H1 (cell line): ENCODE results near the gene CMIP. TPM values are rescaled to one million over a fixed set of nuclear protein-coding genes. Genes with fewer than 3 reads are reported as not detected.

ENCODE experiments used
- CTCF ChIA-PET: fragments of 300-600 bp; sonication (Branson Sonifier 250); formaldehyde crosslinking; loops from one replicate; lab custom pipeline; 2021; ENCODE audit not compliant: partially characterized antibody; lab: Charles Lee
- POLR2A ChIA-PET: fragments of 300-600 bp; sonication (Branson Sonifier 250); formaldehyde crosslinking; loops from one replicate; lab custom pipeline; 2021; ENCODE audit warnings: inconsistent platforms; ENCODE audit not compliant: partially characterized antibody; lab: Charles Lee
- DNase-seq, 2 experiments: peaks; one replicate each; pipeline versions ENCODE4 v3.0.0 to v3.0.0-alpha.2; 2010 to 2022; ENCODE audit warnings: low spot score in 2 of 2, low read depth in 1 of 2, mixed read lengths in 1 of 2
- FAIRE-seq: peaks from 2 replicates; lab custom pipeline; 2011; peaks lifted over from hg19 to GRCh38; lab: Jason Lieb, UNC
- H2AFZ ChIP-seq: 2 replicates; pipeline ENCODE4 v1.8.1; 2012; ENCODE audit warnings: low read length, inconsistent platforms
- H2AK5ac ChIP-seq: 2 replicates; pipeline ENCODE4 v1.6.1; 2013; ENCODE audit warnings: low read depth, low read length
- H2BK120ac ChIP-seq: replicated peaks from 2 replicates; pipeline ENCODE3; 2013; ENCODE audit warnings: low read depth, low read length, inconsistent platforms
- H2BK12ac ChIP-seq: 2 replicates; pipeline ENCODE4 v1.6.1; 2013; ENCODE audit warnings: low read depth, low read length
- H2BK15ac ChIP-seq: 2 replicates; pipeline ENCODE4 v1.6.1; 2013; ENCODE audit warnings: low read length
- H2BK20ac ChIP-seq: 2 replicates; pipeline ENCODE4 v1.6.1; 2013; ENCODE audit warnings: low read length
- H2BK5ac ChIP-seq: 2 replicates; pipeline ENCODE4 v1.6.1; 2013; ENCODE audit warnings: low read depth, low read length
- H3K14ac ChIP-seq: 2 replicates; pipeline ENCODE4 v1.6.1; 2013; ENCODE audit warnings: inconsistent platforms; ENCODE audit not compliant: insufficient read length
- H3K18ac ChIP-seq: 2 replicates; pipeline ENCODE4 v1.6.1; 2013; ENCODE audit warnings: low read length; ENCODE audit errors: extremely low read depth
- H3K23ac ChIP-seq: 2 replicates; pipeline ENCODE4 v1.6.1; 2013; ENCODE audit warnings: inconsistent platforms; ENCODE audit not compliant: insufficient read length
- H3K23me2 ChIP-seq: 2 replicates; pipeline ENCODE4 v1.6.1; 2013; ENCODE audit warnings: low read depth, low read length
- H3K27ac ChIP-seq: 2 replicates; pipeline ENCODE4 v1.6.1; 2011; ENCODE audit warnings: low read depth, low read length, inconsistent platforms
- H3K27me3 ChIP-seq, 4 experiments: replicated peaks in 1 of 4; 1 replicate in 1 of 4; 2 replicates in 3 of 4; pipeline versions ENCODE4 v1.6.1 to v1.8.1; 2011 to 2013; ENCODE audit warnings: low read length in 3 of 4, mild to moderate bottlenecking in 3 of 4, inconsistent platforms in 2 of 4, mixed read lengths in 2 of 4, moderate library complexity in 1 of 4; ENCODE audit not compliant: control insufficient read depth in 3 of 4, insufficient read depth in 3 of 4; ENCODE audit errors: extremely low read depth in 1 of 4
- H3K36me3 ChIP-seq, 4 experiments: 2 replicates each; pipeline versions ENCODE4 v1.6.1 to v1.8.1; 2011 to 2013; ENCODE audit warnings: mild to moderate bottlenecking in 4 of 4, low read length in 3 of 4, moderate library complexity in 2 of 4, control low read depth in 1 of 4, inconsistent platforms in 1 of 4; ENCODE audit not compliant: insufficient read depth in 4 of 4, control insufficient read depth in 2 of 4
- H3K4ac ChIP-seq: replicated peaks from 2 replicates; pipeline ENCODE3; 2013; ENCODE audit warnings: low read length, low read depth, mixed read lengths, inconsistent platforms; ENCODE audit not compliant: insufficient read length
- H3K4me1 ChIP-seq, 4 experiments: replicated peaks in 1 of 4; 1 replicate in 1 of 4; 2 replicates in 3 of 4; pipeline versions ENCODE4 v1.6.1 to v1.8.1; 2011 to 2013; ENCODE audit warnings: low read length in 3 of 4, inconsistent platforms in 2 of 4, mixed read lengths in 1 of 4; ENCODE audit not compliant: insufficient read depth in 4 of 4, control insufficient read depth in 3 of 4
- H3K4me2 ChIP-seq, 2 experiments: 2 replicates each; pipeline versions ENCODE4 v1.6.1 to v1.8.1; 2011 to 2013; ENCODE audit warnings: low read depth in 2 of 2, low read length in 2 of 2, control low read depth in 1 of 2, inconsistent platforms in 1 of 2, mild to moderate bottlenecking in 1 of 2; ENCODE audit not compliant: insufficient read depth in 1 of 2
- H3K4me3 ChIP-seq, 4 experiments: fragments of 200-600, 300-600 bp in 1 of 4; sonication (generic), shearing (Covaris generic), sonication (Bioruptor Twin) in 1 of 4; 2 replicates each; pipeline versions ENCODE4 v1.5.1 to v1.8.1; 2011 to 2016; ENCODE audit warnings: low read length in 4 of 4, low read depth in 3 of 4, control low read depth in 2 of 4, inconsistent platforms in 2 of 4, mild to moderate bottlenecking in 2 of 4, mixed read lengths in 1 of 4, moderate library complexity in 1 of 4; ENCODE audit not compliant: insufficient read depth in 2 of 4; ENCODE audit errors: extremely low read depth in 1 of 4
- H3K56ac ChIP-seq: replicated peaks from 2 replicates; pipeline ENCODE3; 2013; ENCODE audit warnings: low read depth, mild to moderate bottlenecking, mixed read lengths, low read length, inconsistent platforms; ENCODE audit not compliant: insufficient read length
- H3K79me1 ChIP-seq: 2 replicates; pipeline ENCODE4 v1.6.1; 2013; ENCODE audit warnings: low read depth, low read length, control low read depth
- H3K79me2 ChIP-seq, 2 experiments: 2 replicates each; pipeline versions ENCODE4 v1.6.1 to v1.8.1; 2012 to 2013; ENCODE audit warnings: low read length in 2 of 2, mild to moderate bottlenecking in 2 of 2, inconsistent platforms in 1 of 2; ENCODE audit not compliant: insufficient read depth in 2 of 2, control insufficient read depth in 1 of 2
- H3K9ac ChIP-seq, 4 experiments: replicated peaks in 1 of 4; 1 replicate in 1 of 4; 2 replicates in 3 of 4; pipeline versions ENCODE4 v1.6.1 to v1.8.1; 2011 to 2013; ENCODE audit warnings: low read depth in 3 of 4, low read length in 3 of 4, control low read depth in 2 of 4, mild to moderate bottlenecking in 2 of 4, moderate library complexity in 2 of 4, inconsistent platforms in 1 of 4; ENCODE audit errors: extremely low read depth in 1 of 4
- H3K9me3 ChIP-seq, 2 experiments: 2 replicates each; pipeline versions ENCODE4 v1.6.1 to v1.8.1; 2012 to 2013; ENCODE audit warnings: mild to moderate bottlenecking in 2 of 2, moderate library complexity in 2 of 2, control low read depth in 1 of 2, inconsistent platforms in 1 of 2, low read depth in 1 of 2, low read length in 1 of 2, mixed read lengths in 1 of 2; ENCODE audit not compliant: insufficient read depth in 2 of 2
- H4K20me1 ChIP-seq, 2 experiments: replicated peaks in 1 of 2; 2 replicates each; pipeline versions ENCODE3 to v1.8.1; 2011 to 2013; ENCODE audit warnings: inconsistent platforms in 2 of 2, low read length in 2 of 2, mild to moderate bottlenecking in 1 of 2; ENCODE audit not compliant: insufficient read depth in 2 of 2, control insufficient read depth in 1 of 2
- H4K5ac ChIP-seq: 2 replicates; pipeline ENCODE4 v1.6.1; 2013; ENCODE audit warnings: low read length, low read depth, mixed read lengths, inconsistent platforms; ENCODE audit not compliant: insufficient read length
- H4K8ac ChIP-seq: 2 replicates; pipeline ENCODE4 v1.8.0; 2013; ENCODE audit warnings: mild to moderate bottlenecking, moderate library complexity, low read length, inconsistent platforms; ENCODE audit not compliant: insufficient read depth; ENCODE audit errors: extremely low read depth
- H4K91ac ChIP-seq: replicated peaks from 2 replicates; pipeline ENCODE3; 2013; ENCODE audit warnings: low read length, mixed read lengths, inconsistent platforms; ENCODE audit not compliant: insufficient read length
- ATF2 ChIP-seq: IDR thresholded peaks from 2 replicates; pipeline ENCODE4 v1.6.1; 2012; ENCODE audit warnings: low read length, inconsistent platforms
- CHD1 ChIP-seq: IDR thresholded peaks from 2 replicates; pipeline ENCODE4 v1.6.1; 2012; ENCODE audit warnings: low read depth, low read length, improper control_type of control experiment
- CHD2 ChIP-seq: IDR thresholded peaks from 2 replicates; pipeline ENCODE4 v1.6.1; 2012; ENCODE audit warnings: low read length, improper control_type of control experiment
- CTCF ChIP-seq, 3 experiments: IDR thresholded peaks; 1 replicate in 2 of 3; 2 replicates in 1 of 3; pipeline versions ENCODE4 v1.5.1 to v1.6.1; 2011; ENCODE audit warnings: low read length in 3 of 3, mild to moderate bottlenecking in 3 of 3, inconsistent platforms in 2 of 3, low read depth in 1 of 3, moderate library complexity in 1 of 3; ENCODE audit not compliant: insufficient read depth in 1 of 3; ENCODE audit errors: control extremely low read depth in 1 of 3
- NRF1 ChIP-seq: IDR thresholded peaks from 2 replicates; pipeline ENCODE4 v1.6.1; 2011; ENCODE audit warnings: mild to moderate bottlenecking, low read depth, low read length, improper control_type of control experiment
- RFX5 ChIP-seq: IDR thresholded peaks from 2 replicates; pipeline ENCODE4 v1.6.1; 2011; ENCODE audit warnings: low read depth, low read length, improper control_type of control experiment, borderline replicate concordance
- WGBS, 2 experiments: shearing (Covaris generic) in 1 of 2; methylation state at CpG; one replicate each; pipeline versions ENCODE4 v1.1.6 to v1.1.7; 2013 to 2015; ENCODE audit warnings: low lambda C conversion rate in 2 of 2, mixed read lengths in 2 of 2, inconsistent platforms in 1 of 2, low coverage in 1 of 2, missing lambda C conversion rate in 1 of 2; ENCODE audit not compliant: insufficient replicate concordance in 2 of 2, insufficient coverage in 1 of 2, insufficient read length in 1 of 2; ENCODE audit errors: extremely low coverage in 1 of 2, missing lambda C conversion rate in 1 of 2; 5-methylcytosine and 5-hydroxymethylcytosine counted together
- polyA plus RNA-seq, 7 experiments: library from polyadenylated mRNA; depleted of rRNA in 3 of 7; stranded (reverse) in 5 of 7; unstranded in 2 of 7; fragments of >200 nt in 5 of 7; fragments of 200-250 nt in 2 of 7; gene quantifications; 1 replicate in 5 of 7; 2 replicates in 1 of 7; 4 replicates in 1 of 7; pipeline versions ENCODE4 v1.2.1 to v1.2.3, GENCODE V29; 2011 to 2013; ENCODE audit warnings: missing spikeins in 2 of 7, mixed read lengths in 2 of 7
- total RNA-seq: library from RNA; stranded (reverse); fragmentation: NEBNext Ultra II Directional; extraction: Animal tissue kit (Norgen Biotek cat#: 25700); gene quantifications from 2 replicates; pipeline ENCODE4 v1.2.1, GENCODE V29; 2021
- TF ChIP-seq, protein P1 (sequence below): IDR thresholded peaks from 2 replicates; pipeline ENCODE4 v1.6.1; 2011; ENCODE audit warnings: low read length, improper control_type of control experiment

Gene CMIP
- total and polyA plus RNA-seq, 2 of the 8 experiments (the other 6 are each of a cell fraction or from before 2014, with no cell fraction given): 7.9 to 53.2 TPM

DNA sequence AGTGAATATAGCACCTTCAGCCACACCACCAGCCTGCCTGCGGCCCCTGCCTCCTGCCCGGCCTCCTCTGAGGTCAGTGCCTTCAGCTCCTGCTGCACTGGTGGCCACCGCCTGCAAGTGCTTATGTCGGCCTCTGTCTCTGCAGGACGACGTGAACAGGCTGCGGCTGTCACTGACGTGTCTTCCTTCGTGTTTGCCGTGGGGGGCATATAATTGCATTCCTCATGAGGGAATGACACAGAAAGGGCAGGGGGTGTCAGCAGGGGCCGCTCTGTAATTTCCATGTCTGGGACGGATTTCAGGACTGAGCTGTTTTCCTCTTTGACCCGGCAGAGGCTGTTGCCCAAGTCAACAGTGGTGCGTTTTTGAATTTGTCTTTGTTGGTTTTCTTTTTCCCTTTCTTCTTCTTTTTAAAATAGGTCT is 28.5 kb downstream of the CMIP start:
- ChIA-PET CTCF (interaction anchor here (0.6 to 1.5 kb wide), 7 partner anchors 8 to 225 kb away, joined by 3 to 4 read pairs (median 3); no protein-coding TSS in a partner anchor), POLR2A (interaction anchor here (0.6 to 1.4 kb wide), 5 partner anchors 9 to 60 kb away, joined by 3 read pairs; no protein-coding TSS in a partner anchor)
- H3K27ac ChIP-seq: no peak overlapping the region
- TF ChIP-seq RFX5 (no peak), ATF2 (no peak), CHD1 (no peak), NRF1 (no peak), CHD2 (no peak), CTCF (IDR thresholded peaks at IDR 0.05; ENCODE audit: control extremely low read depth in 1 of 3, insufficient read depth in 1 of 3, low read depth in 1 of 3, low read length in 3 of 3) (no peak)
- TF ChIP-seq, protein P1, sequence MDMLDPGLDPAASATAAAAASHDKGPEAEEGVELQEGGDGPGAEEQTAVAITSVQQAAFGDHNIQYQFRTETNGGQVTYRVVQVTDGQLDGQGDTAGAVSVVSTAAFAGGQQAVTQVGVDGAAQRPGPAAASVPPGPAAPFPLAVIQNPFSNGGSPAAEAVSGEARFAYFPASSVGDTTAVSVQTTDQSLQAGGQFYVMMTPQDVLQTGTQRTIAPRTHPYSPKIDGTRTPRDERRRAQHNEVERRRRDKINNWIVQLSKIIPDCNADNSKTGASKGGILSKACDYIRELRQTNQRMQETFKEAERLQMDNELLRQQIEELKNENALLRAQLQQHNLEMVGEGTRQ: no peak

More for the DNA sequence above, 28.5 kb downstream of the CMIP start:
- Histone ChIP-seq H3K56ac (no peak overlapping the region), H4K20me1 (peaks cover 35 to 46% of the 10 kb centered on the region in 2 experiments), H3K4ac (no peak overlapping the region), H3K23ac (no peak overlapping the region), H4K8ac (no peak overlapping the region), H3K4me3 (no peak overlapping the region), H3K18ac (no peak overlapping the region), H4K5ac (no peak overlapping the region), H3K23me2 (no peaks in the 10 kb centered on the region), H3K9ac (no peak overlapping the region), H2BK5ac (no peak overlapping the region), H2BK20ac (no peak overlapping the region), H3K9me3 (no peaks in the 10 kb centered on the region), H2BK15ac (0 out of 2 replicates have a peak overlapping the region, but pooled peaks have one; percentile 18), H3K36me3 (peaks cover 0 to 8% (median 2%) of the 10 kb centered on the region in 4 experiments; a peak in 2 of 8 replicates), H4K91ac (no peak overlapping the region), H3K14ac (no peak overlapping the region), H3K4me2 (no peak overlapping the region), H2BK12ac (no peak overlapping the region), H2BK120ac (no peak overlapping the region), H2AK5ac (no peak overlapping the region), H3K27me3 (no peaks in the 10 kb centered on the region), H3K79me1 (peaks cover 33% of the 10 kb centered on the region), H3K79me2 (peaks cover 11 to 93% of the 10 kb centered on the region in 2 experiments), H2AFZ (no peak overlapping the region), H3K4me1 (peaks cover 0 to 13% (median 2%) of the 10 kb centered on the region in 4 experiments; a peak in 4 of 7 replicates)
- 74% methylated on average over 12 of the region's 14 CpGs; no CpG with 5 or more reads in 1 of the 2 experiments for WGBS, 2 experiments
- FAIRE-seq: no peak
- DNase-seq: no peak
